Mesendoderm (in vitro differentiated cells): ENCODE measurements around the gene ATG9A.

Experiments used
- DNase-seq: peaks from one replicate; pipeline ENCODE4 v3.0.0; 2013
- H2AK5ac ChIP-seq: 2 replicates; pipeline ENCODE4 v1.6.1; 2013; ENCODE audit warnings: low read length, inconsistent platforms
- H2BK120ac ChIP-seq: 2 replicates; pipeline ENCODE4 v1.6.1; 2013; ENCODE audit warnings: low read depth, mild to moderate bottlenecking, low read length, moderate library complexity, mixed read lengths
- H2BK15ac ChIP-seq: replicated peaks from 2 replicates; pipeline ENCODE4 v1.6.1; 2013; ENCODE audit warnings: low read depth, mild to moderate bottlenecking, moderate library complexity
- H2BK5ac ChIP-seq: 2 replicates; pipeline ENCODE4 v1.6.1; 2013; ENCODE audit warnings: low read length, inconsistent platforms
- H3K18ac ChIP-seq: 2 replicates; pipeline ENCODE4 v1.6.1; 2013; ENCODE audit warnings: mild to moderate bottlenecking, low read length, mixed read lengths
- H3K23ac ChIP-seq: one replicate; pipeline ENCODE4 v1.6.1; 2013; ENCODE audit warnings: low read length
- H3K27ac ChIP-seq: 2 replicates; pipeline ENCODE4 v1.5.1; 2013; ENCODE audit warnings: low read depth, mild to moderate bottlenecking, inconsistent platforms, low read length, moderate library complexity
- H3K27me3 ChIP-seq: 2 replicates; pipeline ENCODE4 v1.6.1; 2013; ENCODE audit warnings: low read length, control low read depth, mild to moderate bottlenecking, inconsistent platforms; ENCODE audit not compliant: insufficient read depth, poor library complexity
- H3K36me3 ChIP-seq: 2 replicates; pipeline ENCODE4 v1.6.1; 2013; ENCODE audit warnings: low read length, inconsistent platforms; ENCODE audit not compliant: control insufficient read depth, insufficient read depth
- H3K4ac ChIP-seq: one replicate; pipeline ENCODE4 v1.6.1; 2013; ENCODE audit warnings: low read depth, mild to moderate bottlenecking, low read length, moderate library complexity
- H3K4me1 ChIP-seq: 2 replicates; pipeline ENCODE4 v1.6.1; 2013; ENCODE audit warnings: low read depth, low read length, inconsistent platforms; ENCODE audit not compliant: control insufficient read depth
- H3K4me2 ChIP-seq: 2 replicates; pipeline ENCODE4 v1.6.1; 2013; ENCODE audit warnings: low read length
- H3K4me3 ChIP-seq: 2 replicates; pipeline ENCODE4 v1.5.1; 2013; ENCODE audit warnings: mild to moderate bottlenecking, low read length
- H3K56ac ChIP-seq: one replicate; pipeline ENCODE4 v1.6.1; 2013; ENCODE audit warnings: low read length
- H3K79me1 ChIP-seq: 2 replicates; pipeline ENCODE4 v1.6.1; 2013; ENCODE audit warnings: low read length, inconsistent platforms
- H3K79me2 ChIP-seq: 2 replicates; pipeline ENCODE4 v1.6.1; 2013; ENCODE audit warnings: mild to moderate bottlenecking, low read length; ENCODE audit not compliant: control insufficient read depth, insufficient read depth
- H3K9ac ChIP-seq: 2 replicates; pipeline ENCODE4 v1.6.1; 2013; ENCODE audit warnings: low read length, inconsistent platforms
- H4K5ac ChIP-seq: one replicate; pipeline ENCODE4 v1.6.1; 2013; ENCODE audit warnings: low read length
- H4K8ac ChIP-seq: one replicate; pipeline ENCODE4 v1.6.1; 2013; ENCODE audit warnings: low read depth, mild to moderate bottlenecking, control low read depth, low read length, moderate library complexity
- WGBS: extraction: QIAGEN DNeasy Blood & Tissue Kit; methylation state at CpG from one replicate; pipeline ENCODE4 v1.1.7; 2013; ENCODE audit warnings: low lambda C conversion rate, missing lambda C conversion rate; ENCODE audit not compliant: insufficient coverage; ENCODE audit errors: extremely low coverage; 5-methylcytosine and 5-hydroxymethylcytosine counted together

ATG9A gene

GRCh38 chr2:219213486-219214071, 15.9 kb downstream of the ATG9A start:
- Histone ChIP-seq H3K9ac (no peak overlapping the region), H4K8ac (no peak overlapping the region), H3K79me1 (peaks cover 6% of the 10 kb centered on the region), H3K4me2 (no peak overlapping the region), H2BK5ac (no peak overlapping the region), H3K23ac (no peak overlapping the region), H3K4me1 (peaks cover 2% of the 10 kb centered on the region), H4K5ac (no peak overlapping the region), H3K18ac (no peak overlapping the region), H3K27me3 (no peaks in the 10 kb centered on the region), H3K79me2 (no peaks in the 10 kb centered on the region), H3K36me3 (peaks cover 4% of the 10 kb centered on the region), H2BK15ac (no peak overlapping the region), H3K27ac (no peak overlapping the region), H2AK5ac (no peak overlapping the region), H3K56ac (no peak overlapping the region), H3K4ac (no peak overlapping the region), H2BK120ac (no peak overlapping the region), H3K4me3 (no peak overlapping the region)
- no CpG with 5 or more reads among the region's 10 CpGs for WGBS
- no peak for DNase-seq

DNA sequence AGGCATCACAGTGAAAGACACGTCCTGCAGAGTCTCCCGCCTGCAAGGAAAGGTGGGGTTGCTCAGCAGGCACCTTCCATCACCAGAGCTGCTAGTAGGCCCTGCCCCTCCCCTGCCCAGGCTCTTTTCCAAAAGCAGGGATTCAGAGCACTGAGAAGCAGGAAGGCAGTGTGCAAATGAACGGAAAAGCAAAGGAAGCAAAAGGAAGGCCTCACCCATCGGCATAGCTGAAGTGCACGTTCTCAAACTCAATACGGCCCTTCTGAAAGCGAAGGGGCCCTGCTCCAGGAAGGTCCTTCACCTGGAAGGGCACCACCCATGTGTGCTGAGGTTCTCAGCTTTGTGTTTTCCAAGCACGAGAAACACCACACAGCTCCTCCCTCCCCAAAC, 16.4 kb downstream of the ATG9A start:
- no peak for DNase-seq
- Histone ChIP-seq H3K79me1 (peaks cover 6% of the 10 kb centered on the region), H3K9ac (no peak overlapping the region), H3K27me3 (no peaks in the 10 kb centered on the region), H2BK120ac (no peak overlapping the region), H3K4me1 (peaks cover 2% of the 10 kb centered on the region), H3K18ac (no peak overlapping the region), H2BK15ac (no peak overlapping the region), H3K56ac (no peak overlapping the region), H4K8ac (no peak overlapping the region), H2AK5ac (no peak overlapping the region), H3K79me2 (no peaks in the 10 kb centered on the region), H3K23ac (no peak overlapping the region), H3K36me3 (peaks cover 4% of the 10 kb centered on the region), H3K4me3 (no peak overlapping the region), H4K5ac (no peak overlapping the region), H3K4me2 (no peak overlapping the region), H3K4ac (no peak overlapping the region), H3K27ac (no peak overlapping the region), H2BK5ac (no peak overlapping the region)
- WGBS = no CpG with 5 or more reads among the region's 8 CpGs

DNA sequence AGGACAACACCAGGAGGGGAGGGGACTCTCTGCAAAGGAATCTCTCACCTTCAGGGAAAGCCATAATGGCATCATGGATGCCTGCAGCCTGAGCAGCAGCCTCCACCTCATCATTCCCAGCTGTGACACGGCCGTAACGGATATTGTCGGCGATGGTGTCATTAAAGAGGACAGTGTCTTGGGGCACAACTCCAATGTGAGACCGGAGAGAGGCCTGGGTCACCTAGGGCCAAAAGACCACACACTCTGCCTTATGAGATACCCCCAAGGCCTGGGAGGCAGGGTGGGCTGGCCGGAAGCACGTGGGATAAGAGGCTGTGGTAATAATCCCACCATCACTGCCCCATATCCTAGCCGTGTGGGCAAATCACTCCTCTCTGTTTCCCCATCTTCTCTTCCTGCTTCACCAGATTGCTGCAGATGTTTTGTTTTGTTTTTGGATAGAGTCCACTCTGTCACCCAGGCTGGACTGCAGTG, 18.5 kb downstream of the ATG9A start:
- Histone ChIP-seq H3K4me3 (no peak overlapping the region), H3K4me1 (peaks cover 4% of the 10 kb centered on the region), H2BK5ac (no peak overlapping the region), H3K27me3 (no peaks in the 10 kb centered on the region), H4K5ac (no peak overlapping the region), H3K18ac (no peak overlapping the region), H3K56ac (no peak overlapping the region), H2AK5ac (no peak overlapping the region), H3K23ac (no peak overlapping the region), H3K79me1 (peaks cover 1% of the 10 kb centered on the region), H2BK15ac (no peak overlapping the region), H4K8ac (no peak overlapping the region), H3K4ac (no peak overlapping the region), H3K9ac (no peak overlapping the region), H3K4me2 (no peak overlapping the region), H3K79me2 (no peaks in the 10 kb centered on the region), H3K27ac (no peak overlapping the region), H3K36me3 (peaks cover 4% of the 10 kb centered on the region), H2BK120ac (no peak overlapping the region)
- WGBS = no CpG with 5 or more reads among the region's 9 CpGs
- peak; percentile 33 for DNase-seq

GRCh38 chr2:219210196-219210885, 19.1 kb downstream of the ATG9A start:
- H3K9ac ChIP-seq = no peak overlapping the region
- no peaks in the 10 kb centered on the region for H3K79me1 ChIP-seq
- H2BK15ac ChIP-seq = no peak overlapping the region
- H3K23ac ChIP-seq = no peak overlapping the region
- no peak overlapping the region for H3K27ac ChIP-seq
- no peak overlapping the region for H3K4ac ChIP-seq
- H2AK5ac ChIP-seq = no peak overlapping the region
- no peaks in the 10 kb centered on the region for H3K27me3 ChIP-seq
- H3K4me2 ChIP-seq = no peak overlapping the region
- H3K18ac ChIP-seq = no peak overlapping the region
- no peak overlapping the region for H4K5ac ChIP-seq
- peaks cover 4% of the 10 kb centered on the region for H3K36me3 ChIP-seq
- no peaks in the 10 kb centered on the region for H3K79me2 ChIP-seq
- peaks cover 4% of the 10 kb centered on the region for H3K4me1 ChIP-seq
- no peak overlapping the region for H2BK5ac ChIP-seq
- no peak overlapping the region for H3K56ac ChIP-seq
- no peak overlapping the region for H4K8ac ChIP-seq
- H3K4me3 ChIP-seq = no peak overlapping the region
- DNase-seq = no peak
- H2BK120ac ChIP-seq = no peak overlapping the region
- no CpG with 5 or more reads among the region's 24 CpGs for WGBS

- Histone ChIP-seq H4K8ac (no peak overlapping the region), H3K9ac (no peak overlapping the region), H2BK5ac (no peak overlapping the region), H3K79me1 (no peaks in the 10 kb centered on the region), H2BK15ac (no peak overlapping the region), H3K4me3 (no peak overlapping the region), H3K27me3 (no peaks in the 10 kb centered on the region), H3K18ac (no peak overlapping the region), H4K5ac (no peak overlapping the region), H3K4me2 (no peak overlapping the region), H3K56ac (no peak overlapping the region), H3K79me2 (no peaks in the 10 kb centered on the region), H3K4ac (no peak overlapping the region), H2BK120ac (no peak overlapping the region), H2AK5ac (no peak overlapping the region), H3K27ac (no peak overlapping the region), H3K4me1 (peaks cover 4% of the 10 kb centered on the region), H3K23ac (no peak overlapping the region), H3K36me3 (peaks cover 4% of the 10 kb centered on the region)
- no CpG with 5 or more reads among the region's 18 CpGs for WGBS
- no peak for DNase-seq
Observed at GRCh38 chr2:219209236-219210195, 19.9 kb downstream of the ATG9A start.
